Astrocyte (in vitro differentiated cells and primary cell): ENCODE results near the gene FN3K. TPM values are rescaled to one million over a fixed set of nuclear protein-coding genes. Genes with fewer than 3 reads are reported as not detected.
"Not testable (repeated sequence)": the region's sequence is repeated elsewhere in the genome, so short reads cannot be mapped to it uniquely, and the experiment has no call there.

Experiments used
- DNase-seq: peaks from one replicate; pipeline ENCODE4 v3.0.0-alpha.2; 2010; ENCODE audit warnings: low read depth
- FAIRE-seq: peaks from 2 replicates; lab custom pipeline; 2011; peaks lifted over from hg19 to GRCh38; lab: Jason Lieb, UNC
- H2AFZ ChIP-seq: 2 replicates; pipeline ENCODE4 v1.6.0; 2012; ENCODE audit warnings: low read depth, low read length, inconsistent platforms
- H3K27ac ChIP-seq: 2 replicates; pipeline ENCODE4 v1.5.1; 2011; ENCODE audit warnings: low read depth, low read length, inconsistent platforms
- H3K27me3 ChIP-seq: 2 replicates; pipeline ENCODE4 v1.6.0; 2011; ENCODE audit warnings: low read length, inconsistent platforms; ENCODE audit not compliant: insufficient read depth
- H3K36me3 ChIP-seq: 2 replicates; pipeline ENCODE4 v1.5.1; 2011; ENCODE audit warnings: low read length, inconsistent platforms; ENCODE audit not compliant: insufficient read depth
- H3K4me1 ChIP-seq: 2 replicates; pipeline ENCODE4 v1.5.1; 2011; ENCODE audit warnings: low read length, inconsistent platforms; ENCODE audit not compliant: insufficient read depth
- H3K4me2 ChIP-seq: 2 replicates; pipeline ENCODE4 v1.6.0; 2012; ENCODE audit warnings: low read length, inconsistent platforms
- H3K4me3 ChIP-seq: 2 replicates; pipeline ENCODE4 v1.5.1; 2011; ENCODE audit warnings: low read depth, mild to moderate bottlenecking, low read length, inconsistent platforms; ENCODE audit not compliant: insufficient read depth
- H3K79me2 ChIP-seq: 2 replicates; pipeline ENCODE4 v1.6.0; 2012; ENCODE audit warnings: mild to moderate bottlenecking, low read length, inconsistent platforms; ENCODE audit not compliant: insufficient read depth
- H3K9ac ChIP-seq: 2 replicates; pipeline ENCODE4 v1.6.0; 2012; ENCODE audit warnings: mild to moderate bottlenecking, low read length, inconsistent platforms
- H3K9me3 ChIP-seq: 2 replicates; pipeline ENCODE4 v1.5.1; 2012; ENCODE audit warnings: low read depth, mild to moderate bottlenecking, low read length, inconsistent platforms; ENCODE audit not compliant: insufficient read depth
- H4K20me1 ChIP-seq: 2 replicates; pipeline ENCODE4 v1.6.0; 2012; ENCODE audit warnings: low read length, inconsistent platforms; ENCODE audit not compliant: insufficient read depth
- H3K27ac Mint-ChIP-seq: one replicate; pipeline ENCODE4 v1.8.0; 2021; ENCODE audit warnings: mild to moderate bottlenecking, mixed read lengths; ENCODE audit not compliant: unreplicated experiment
- H3K27me3 Mint-ChIP-seq: one replicate; pipeline ENCODE4 v1.8.0; 2021; ENCODE audit warnings: low read depth, mixed read lengths; ENCODE audit not compliant: unreplicated experiment
- H3K36me3 Mint-ChIP-seq: one replicate; pipeline ENCODE4 v1.8.0; 2021; ENCODE audit warnings: low read depth, mixed read lengths; ENCODE audit not compliant: unreplicated experiment
- H3K4me1 Mint-ChIP-seq: one replicate; pipeline ENCODE4 v1.8.0; 2021; ENCODE audit warnings: low read depth, mixed read lengths; ENCODE audit not compliant: unreplicated experiment
- H3K4me3 Mint-ChIP-seq: one replicate; pipeline ENCODE4 v1.8.0; 2021; ENCODE audit warnings: mild to moderate bottlenecking, moderate library complexity, mixed read lengths; ENCODE audit not compliant: unreplicated experiment
- H3K9me3 Mint-ChIP-seq: one replicate; pipeline ENCODE4 v1.8.0; 2021; ENCODE audit warnings: mild to moderate bottlenecking, mixed read lengths; ENCODE audit not compliant: unreplicated experiment
- CTCF ChIP-seq: IDR thresholded peaks from 2 replicates; pipeline ENCODE4 v1.5.1; 2011; ENCODE audit warnings: low read depth, mild to moderate bottlenecking, inconsistent platforms, low read length, moderate library complexity; ENCODE audit not compliant: insufficient read depth
- EZH2 ChIP-seq: IDR thresholded peaks from 2 replicates; pipeline ENCODE4 v1.6.1; 2012; ENCODE audit warnings: mild to moderate bottlenecking, low read length, inconsistent platforms; ENCODE audit not compliant: insufficient read depth
- total RNA-seq: library from RNA; stranded (reverse); gene quantifications from 2 replicates; pipeline ENCODE4 v1.2.1, GENCODE V29; 2021

FN3K gene
- total RNA-seq, 1 donor from 2014 or later: 4.1 TPM

DNA sequence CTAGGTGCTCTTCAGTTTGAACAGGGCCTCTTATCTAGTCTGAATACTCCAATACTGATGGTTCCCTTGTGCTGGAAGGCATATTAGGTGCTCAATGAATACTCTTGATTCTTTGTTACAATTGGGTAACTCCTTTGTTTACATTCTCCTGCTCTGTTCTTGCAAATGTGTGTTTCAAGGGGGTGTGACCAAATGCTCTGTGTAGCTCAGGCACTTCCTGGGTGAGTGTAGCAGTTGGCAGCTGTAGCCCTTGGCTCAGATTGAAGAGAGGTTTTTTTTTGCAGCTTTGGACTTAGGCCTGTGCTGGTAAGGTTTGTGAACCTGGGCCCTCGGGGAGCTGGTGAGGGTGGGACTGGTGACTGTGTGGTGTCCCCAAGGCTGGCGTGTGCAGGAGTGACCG lies 36.6 kb downstream of the FN3K start:
- no peak overlapping the region for H3K4me3 Mint-ChIP-seq
- no peaks in the 10 kb centered on the region for H3K9me3 Mint-ChIP-seq
- no peaks in the 10 kb centered on the region for H3K27me3 Mint-ChIP-seq
- H3K4me1 Mint-ChIP-seq: peaks cover 4% of the 10 kb centered on the region
- peak; percentile 32 for DNase-seq
- Histone ChIP-seq H3K4me1 (no peaks in the 10 kb centered on the region), H3K9ac (no peak overlapping the region), H3K27ac (no peak overlapping the region), H4K20me1 (peaks cover 11% of the 10 kb centered on the region), H3K36me3 (peaks cover 12% of the 10 kb centered on the region), H3K27me3 (no peaks in the 10 kb centered on the region), H3K9me3 (no peaks in the 10 kb centered on the region), H2AFZ (no peak overlapping the region), H3K4me2 (no peak overlapping the region), H3K79me2 (no peaks in the 10 kb centered on the region), H3K4me3 (no peak overlapping the region)
- no peak overlapping the region for H3K27ac Mint-ChIP-seq
- FAIRE-seq: no peak
- TF ChIP-seq EZH2 (no peak), CTCF (no peak)
- peaks cover 17% of the 10 kb centered on the region for H3K36me3 Mint-ChIP-seq

DNA sequence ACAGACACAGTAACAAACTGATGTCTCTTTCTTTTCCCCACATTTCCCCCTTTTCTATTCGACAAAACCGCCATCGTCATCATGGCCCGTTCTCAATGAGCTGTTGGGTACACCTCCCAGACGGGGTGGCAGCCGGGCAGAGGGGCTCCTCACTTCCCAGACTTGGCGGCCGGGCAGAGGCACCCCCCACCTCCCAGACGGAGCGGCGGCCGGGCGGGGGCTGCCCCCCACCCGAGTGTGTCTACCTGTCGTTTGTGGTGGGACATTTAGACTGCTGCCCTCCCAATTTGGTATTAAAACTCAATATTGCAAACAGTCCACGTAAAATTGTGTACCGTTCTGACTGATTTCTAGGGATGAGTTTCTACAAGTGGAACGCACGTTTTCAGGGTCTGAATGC lies 39.0 kb downstream of the FN3K start:
- H3K9ac ChIP-seq, H3K79me2 ChIP-seq, H3K27ac Mint-ChIP-seq, H3K9me3 ChIP-seq, H3K36me3 Mint-ChIP-seq, H3K27ac ChIP-seq, H3K36me3 ChIP-seq, H3K4me3 ChIP-seq, H2AFZ ChIP-seq, DNase-seq, H3K27me3 ChIP-seq, H3K4me3 Mint-ChIP-seq, FAIRE-seq, H3K4me1 Mint-ChIP-seq, H3K9me3 Mint-ChIP-seq, H3K4me1 ChIP-seq, H3K27me3 Mint-ChIP-seq: not testable (repeated sequence)
- peaks cover 11% of the 10 kb centered on the region for H4K20me1 ChIP-seq
- peak overlapping the region; percentile 36 for H3K4me2 ChIP-seq

- Histone ChIP-seq H3K4me3 (no peak overlapping the region), H3K9ac (no peak overlapping the region), H3K36me3 (peaks cover 3% of the 10 kb centered on the region), H2AFZ (no peak overlapping the region), H3K9me3 (no peaks in the 10 kb centered on the region), H3K27ac (no peak overlapping the region), H3K27me3 (no peaks in the 10 kb centered on the region), H3K4me2 (peak overlapping the region; percentile 36), H3K4me1 (no peaks in the 10 kb centered on the region), H3K79me2 (no peaks in the 10 kb centered on the region), H4K20me1 (peaks cover 11% of the 10 kb centered on the region)
- no peaks in the 10 kb centered on the region for H3K27me3 Mint-ChIP-seq
- H3K9me3 Mint-ChIP-seq: peaks cover 1% of the 10 kb centered on the region
- no peak overlapping the region for H3K27ac Mint-ChIP-seq
- H3K36me3 Mint-ChIP-seq: peaks cover 9% of the 10 kb centered on the region
- TF ChIP-seq EZH2 (no peak), CTCF (peak; percentile 55)
- H3K4me3 Mint-ChIP-seq: no peak overlapping the region
- peaks cover 4% of the 10 kb centered on the region for H3K4me1 Mint-ChIP-seq
- FAIRE-seq (no peak), DNase-seq (peak; percentile 10)
Observed at GRCh38 chr17:82775001-82775823, 39.8 kb downstream of the FN3K start.
